ENCODE measurements around the gene PCSK5. TPM values are rescaled to one million over a fixed set of nuclear protein-coding genes. Genes with fewer than 3 reads are reported as not detected.

Gene PCSK5
- total RNA-seq, 4 donors from 2014 or later, result 37.7 to 53.4 (median 43.1) TPM

DNA sequence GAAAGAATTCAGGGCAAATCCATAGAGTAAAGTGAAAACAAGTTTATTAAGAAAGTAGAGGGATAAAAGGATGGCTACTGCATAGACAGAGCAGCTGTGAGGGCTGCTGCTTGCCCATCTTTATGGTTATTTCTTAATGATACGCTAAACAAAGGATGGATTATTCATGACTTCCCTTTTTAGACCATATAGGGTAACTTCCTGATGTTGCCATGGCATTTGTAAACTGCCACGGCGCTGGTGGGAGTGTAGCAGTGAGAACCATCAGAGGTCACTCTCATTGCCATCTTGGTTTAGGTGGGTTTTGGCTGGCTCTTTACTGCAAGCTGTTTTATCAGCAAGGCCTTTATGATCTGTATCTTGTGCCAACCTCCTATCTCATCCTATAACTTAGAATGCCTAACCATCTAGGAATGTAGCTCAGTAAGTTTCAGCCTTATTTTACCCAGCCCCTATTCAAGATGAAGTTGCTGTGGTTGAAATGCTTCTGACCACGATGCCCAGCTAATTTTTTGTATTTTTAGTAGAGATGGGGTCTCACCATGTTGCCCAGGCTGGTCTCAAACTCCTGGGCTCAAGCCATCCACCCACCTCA is 461.6 kb downstream of the PCSK5 start:
- no peak for ATAC-seq (ENCODE audit: low FRiP score)
- TF ChIP-seq, protein P1, sequence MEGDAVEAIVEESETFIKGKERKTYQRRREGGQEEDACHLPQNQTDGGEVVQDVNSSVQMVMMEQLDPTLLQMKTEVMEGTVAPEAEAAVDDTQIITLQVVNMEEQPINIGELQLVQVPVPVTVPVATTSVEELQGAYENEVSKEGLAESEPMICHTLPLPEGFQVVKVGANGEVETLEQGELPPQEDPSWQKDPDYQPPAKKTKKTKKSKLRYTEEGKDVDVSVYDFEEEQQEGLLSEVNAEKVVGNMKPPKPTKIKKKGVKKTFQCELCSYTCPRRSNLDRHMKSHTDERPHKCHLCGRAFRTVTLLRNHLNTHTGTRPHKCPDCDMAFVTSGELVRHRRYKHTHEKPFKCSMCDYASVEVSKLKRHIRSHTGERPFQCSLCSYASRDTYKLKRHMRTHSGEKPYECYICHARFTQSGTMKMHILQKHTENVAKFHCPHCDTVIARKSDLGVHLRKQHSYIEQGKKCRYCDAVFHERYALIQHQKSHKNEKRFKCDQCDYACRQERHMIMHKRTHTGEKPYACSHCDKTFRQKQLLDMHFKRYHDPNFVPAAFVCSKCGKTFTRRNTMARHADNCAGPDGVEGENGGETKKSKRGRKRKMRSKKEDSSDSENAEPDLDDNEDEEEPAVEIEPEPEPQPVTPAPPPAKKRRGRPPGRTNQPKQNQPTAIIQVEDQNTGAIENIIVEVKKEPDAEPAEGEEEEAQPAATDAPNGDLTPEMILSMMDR (IDR thresholded peaks at IDR 0.05), result no peak
- no peak for DNase-seq (ENCODE audit: low spot score)

DNA sequence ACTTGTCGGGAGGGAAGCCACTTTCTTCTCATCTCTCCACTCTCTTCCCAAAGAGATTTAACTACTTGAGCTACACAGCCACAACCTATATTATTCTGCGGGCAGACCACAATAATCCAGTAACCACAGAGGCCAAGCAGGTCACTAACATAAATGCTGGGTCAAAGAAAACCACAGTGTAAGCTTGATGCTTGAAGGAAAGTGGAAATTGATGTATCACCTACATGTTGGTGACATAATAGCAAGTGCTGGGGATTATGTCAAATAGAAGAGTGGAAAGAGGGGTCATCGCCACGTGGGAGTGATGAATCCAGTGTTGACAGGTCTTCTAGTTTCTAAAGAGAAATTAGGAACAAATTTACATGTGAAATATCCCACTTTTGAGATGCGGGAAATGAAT is 462.8 kb downstream of the PCSK5 start:
- DNase-seq (ENCODE audit: low spot score) (no peak), ATAC-seq (ENCODE audit: low FRiP score) (no peak)
- TF ChIP-seq, protein P1 (IDR thresholded peaks at IDR 0.05), result no peak

DNA sequence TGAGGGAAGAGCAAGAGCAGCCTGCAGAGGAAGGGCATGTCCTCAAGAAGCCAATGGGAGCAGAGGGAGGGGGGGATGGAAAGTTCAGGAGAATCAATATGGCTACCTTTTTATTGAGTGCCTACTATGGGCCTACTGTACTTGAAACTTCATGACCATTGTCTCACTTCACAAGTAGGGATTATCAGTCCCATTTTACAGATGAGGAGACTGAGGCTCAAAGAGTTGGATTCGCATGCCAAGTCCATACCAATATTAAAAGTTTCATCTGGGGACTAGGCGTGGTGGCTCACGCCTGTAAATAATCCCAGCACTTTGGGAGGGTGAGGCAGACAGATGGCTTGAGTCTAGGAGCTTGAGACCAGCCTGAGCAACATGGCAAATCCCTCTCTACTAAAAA is 463.7 kb downstream of the PCSK5 start:
- TF ChIP-seq, protein P1 (IDR thresholded peaks at IDR 0.05), result no peak
- no peak for ATAC-seq (ENCODE audit: low FRiP score)
- DNase-seq (ENCODE audit: low spot score), result no peak

DNA sequence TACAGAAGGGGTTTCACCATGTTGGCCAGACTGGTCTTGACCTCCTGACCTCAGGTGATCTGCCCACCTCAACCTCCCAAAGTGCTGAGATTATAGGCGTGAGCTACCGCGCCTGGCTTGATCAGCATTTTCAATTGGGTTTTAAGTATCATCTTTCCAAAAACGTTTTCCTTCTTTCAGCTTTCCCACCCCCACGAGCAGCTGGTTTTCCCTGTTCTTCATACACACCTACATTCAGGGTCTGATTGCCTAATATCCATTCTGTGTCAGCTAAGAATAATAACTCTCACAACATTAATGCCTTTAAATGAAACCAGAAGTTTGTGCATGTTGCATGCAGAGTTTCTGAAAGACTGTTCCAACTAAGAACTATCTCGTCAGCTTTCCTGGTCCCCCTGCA is 465.4 kb downstream of the PCSK5 start:
- TF ChIP-seq, protein P1 (IDR thresholded peaks at IDR 0.05), result no peak
- no peak for DNase-seq (ENCODE audit: low spot score)

DNA sequence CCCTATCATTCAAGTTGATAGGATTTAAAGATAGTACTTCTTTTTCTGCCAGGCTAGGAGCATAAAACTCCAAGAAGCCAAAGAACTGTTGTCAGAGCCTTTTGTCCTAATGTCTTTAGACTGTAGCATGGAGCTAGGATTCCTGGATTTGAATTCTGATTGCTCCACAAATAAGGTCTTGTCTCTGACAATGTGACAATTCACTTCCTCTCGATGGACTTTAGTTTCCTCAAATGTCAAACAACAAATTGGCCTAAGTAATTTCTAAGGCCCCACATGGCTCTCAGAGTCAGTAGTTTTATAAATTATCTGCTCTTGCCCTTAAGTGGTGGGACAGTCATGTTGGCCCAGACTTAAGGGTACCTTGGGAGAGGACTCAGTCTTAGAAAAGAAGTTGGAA is 467.1 kb downstream of the PCSK5 start:
- TF ChIP-seq, protein P1 (IDR thresholded peaks at IDR 0.05), result no peak
- ATAC-seq (ENCODE audit: low FRiP score) (no peak), DNase-seq (ENCODE audit: low spot score) (no peak)

More for the DNA sequence above, 465.4 kb downstream of the PCSK5 start:
- ATAC-seq (ENCODE audit: low FRiP score), result no peak

DNA sequence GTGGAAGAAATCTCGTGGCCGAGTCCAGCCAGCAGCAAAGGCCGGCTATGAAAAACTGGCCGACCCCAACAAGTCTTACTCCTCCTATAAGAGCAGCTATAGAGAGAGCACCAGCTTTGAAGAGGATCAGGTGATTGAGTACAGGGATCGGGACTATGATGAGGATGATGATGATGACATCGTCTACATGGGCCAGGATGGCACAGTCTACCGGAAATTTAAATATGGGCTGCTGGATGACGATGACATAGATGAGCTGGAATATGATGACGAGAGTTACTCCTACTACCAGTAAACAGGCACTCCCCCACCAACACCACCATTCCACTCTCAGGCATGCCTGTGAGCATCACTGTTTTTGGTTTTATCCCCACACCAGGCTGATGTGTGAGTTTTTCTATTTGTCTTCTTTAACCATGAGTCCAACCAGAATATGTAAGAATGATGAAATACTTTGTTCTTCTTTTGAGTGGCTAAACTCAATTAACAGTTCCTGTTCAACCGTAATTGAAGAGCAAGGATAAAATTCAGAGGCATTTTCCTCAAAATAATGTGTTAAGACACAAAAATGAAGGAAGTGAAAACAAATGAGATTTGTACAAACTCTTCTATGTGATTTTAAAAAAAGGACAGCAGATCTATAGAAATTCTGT is 468.3 kb downstream of the PCSK5 start:
- TF ChIP-seq, protein P1 (IDR thresholded peaks at IDR 0.05), result no peak
- ATAC-seq (ENCODE audit: low FRiP score) (no peak), DNase-seq (ENCODE audit: low spot score) (no peak)

DNA sequence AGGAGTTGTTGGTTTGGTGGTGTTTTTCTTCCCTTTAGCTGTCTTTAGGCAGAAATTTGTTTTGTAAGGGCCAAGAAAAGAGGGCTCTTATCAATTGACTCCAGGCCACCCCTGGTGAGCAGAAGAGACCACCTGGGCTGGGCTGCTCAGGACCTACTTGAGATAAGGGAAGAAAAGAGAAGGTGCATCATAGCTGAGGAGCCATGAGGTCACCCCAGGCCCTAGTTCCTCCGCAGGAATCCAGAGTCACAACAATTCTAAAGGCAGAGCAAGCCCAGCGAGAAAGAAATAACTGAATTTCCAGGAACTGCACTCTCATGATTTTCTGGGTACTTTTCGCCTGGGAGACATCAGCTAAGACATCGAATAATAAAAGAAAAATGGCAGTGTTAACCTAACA is 468.9 kb downstream of the PCSK5 start:
- DNase-seq (ENCODE audit: low spot score), result no peak
- no peak for ATAC-seq (ENCODE audit: low FRiP score)
- TF ChIP-seq, protein P1 (IDR thresholded peaks at IDR 0.05), result no peak

Measured in omental fat pad (tissue), 4 donors.